ENCODE data around the gene HDAC4.

The HDAC4 gene

DNA sequence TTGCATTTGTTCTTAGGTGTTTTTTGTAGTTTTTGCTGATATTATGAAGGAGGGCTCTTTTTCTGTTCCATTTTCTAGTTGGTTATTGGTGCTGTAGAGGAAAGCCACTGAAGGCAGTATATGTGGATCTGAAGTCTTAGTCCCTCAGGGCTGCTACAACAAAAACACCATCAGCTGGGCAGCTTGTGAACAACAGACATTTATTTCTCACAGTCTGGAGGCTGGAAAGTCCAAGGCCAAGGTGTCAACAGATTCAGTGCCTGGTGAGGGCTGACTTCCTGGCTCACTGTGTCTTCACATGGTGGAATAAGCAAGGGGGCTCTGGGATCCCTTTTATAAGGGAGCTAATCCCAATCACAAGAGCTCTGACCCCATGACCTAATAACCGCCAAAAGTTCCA, 31.4 kb upstream of the HDAC4 start:
- no peak overlapping the region for H3K27ac ChIP-seq
- no peak for TF ChIP-seq CTCF (IDR thresholded peaks at IDR 0.05; ENCODE audit: low read depth, low read length, missing control alignments)
- H3K4me3 ChIP-seq (ENCODE audit: low read depth, low read length) = no peak overlapping the region
- DNase-seq = no peak
- no peaks in the 10 kb centered on the region for H3K36me3 ChIP-seq (replicated peaks)
- no peaks in the 10 kb centered on the region for H3K27me3 ChIP-seq (replicated peaks)
- in situ Hi-C loops (cut with HindIII; ENCODE audit: low pct_ligation_motif_present, low sequenced_read_pairs) = no loop called here

GRCh38 chr2:239431536-239431935, 30.7 kb upstream of the HDAC4 start:
- Histone ChIP-seq H3K36me3 (replicated peaks) (no peaks in the 10 kb centered on the region), H3K4me3 (ENCODE audit: low read depth, low read length) (no peak overlapping the region), H3K27ac (no peak overlapping the region), H3K27me3 (replicated peaks) (no peaks in the 10 kb centered on the region)
- no peak for TF ChIP-seq CTCF (IDR thresholded peaks at IDR 0.05; ENCODE audit: low read depth, low read length, missing control alignments)
- in situ Hi-C loops (cut with HindIII; ENCODE audit: low pct_ligation_motif_present, low sequenced_read_pairs) = no loop called here
- DNase-seq = no peak

- Histone ChIP-seq H3K27me3 (replicated peaks) (no peaks in the 10 kb centered on the region), H3K27ac (no peak overlapping the region), H3K36me3 (replicated peaks) (no peaks in the 10 kb centered on the region), H3K4me3 (ENCODE audit: low read depth, low read length) (no peak overlapping the region)
- in situ Hi-C loops (cut with HindIII; ENCODE audit: low pct_ligation_motif_present, low sequenced_read_pairs) = no loop called here
- no peak for DNase-seq
- TF ChIP-seq CTCF (IDR thresholded peaks at IDR 0.05; ENCODE audit: low read depth, low read length, missing control alignments) = no peak
These were observed 28.9 kb upstream of the HDAC4 start for GRCh38 chr2:239429473-239430350.

DNA sequence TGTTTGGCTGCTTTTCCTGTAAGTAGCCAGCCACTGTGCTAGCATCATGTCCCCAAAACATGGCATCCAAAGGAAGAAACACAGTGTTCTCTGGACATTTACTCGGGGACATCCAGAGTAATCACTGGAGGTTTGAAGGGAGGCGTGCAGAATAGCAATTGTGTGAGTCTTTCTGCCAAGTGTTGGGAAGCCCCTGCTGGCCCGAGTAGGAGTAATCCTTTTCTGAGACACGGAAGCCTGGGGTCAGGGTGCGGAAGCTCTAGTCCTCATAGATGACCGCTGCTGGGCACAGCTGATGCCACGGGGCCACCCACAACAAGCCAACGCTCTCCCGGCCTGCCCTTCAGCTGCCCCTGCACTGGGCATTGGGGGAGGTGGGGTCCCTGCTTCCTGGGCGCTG, 24.8 kb upstream of the HDAC4 start:
- no peak for TF ChIP-seq CTCF (IDR thresholded peaks at IDR 0.05; ENCODE audit: low read depth, low read length, missing control alignments)
- DNase-seq = no peak
- Histone ChIP-seq H3K36me3 (replicated peaks) (no peaks in the 10 kb centered on the region), H3K27me3 (replicated peaks) (no peaks in the 10 kb centered on the region), H3K27ac (no peak overlapping the region), H3K4me3 (ENCODE audit: low read depth, low read length) (no peak overlapping the region)
- in situ Hi-C loops (cut with HindIII; ENCODE audit: low pct_ligation_motif_present, low sequenced_read_pairs) = no loop called here

GRCh38 chr2:239424337-239425045, 23.7 kb upstream of the HDAC4 start:
- no peak for DNase-seq
- no peak for TF ChIP-seq CTCF (IDR thresholded peaks at IDR 0.05; ENCODE audit: low read depth, low read length, missing control alignments)
- no peak overlapping the region for H3K27ac ChIP-seq
- H3K27me3 ChIP-seq (replicated peaks) = no peaks in the 10 kb centered on the region
- H3K4me3 ChIP-seq (ENCODE audit: low read depth, low read length) = no peak overlapping the region
- no peaks in the 10 kb centered on the region for H3K36me3 ChIP-seq (replicated peaks)
- in situ Hi-C loops (cut with HindIII; ENCODE audit: low pct_ligation_motif_present, low sequenced_read_pairs) = no loop called here
